Spinal cord (tissue), 10 donors: ENCODE measurements around the gene AK9. TPM values are rescaled to one million over a fixed set of nuclear protein-coding genes. Genes with fewer than 3 reads are reported as not detected.

ENCODE experiments used
- DNase-seq, 6 donors: peaks; one replicate each; pipeline versions ENCODE4 v3.0.0 to v3.0.0-alpha.2; 2013 to 2015; ENCODE audit warnings: low spot score in 6 of 6, low read depth in 4 of 6
- H3K27ac ChIP-seq: one replicate; pipeline ENCODE4 v1.5.1; 2013; ENCODE audit warnings: low read depth, low read length, control low read depth
- H3K27me3 ChIP-seq: one replicate; pipeline ENCODE4 v1.6.1; 2013; ENCODE audit warnings: low read length; ENCODE audit not compliant: control insufficient read depth, insufficient read depth
- H3K36me3 ChIP-seq: one replicate; pipeline ENCODE4 v1.6.1; 2013; ENCODE audit warnings: low read length; ENCODE audit not compliant: control insufficient read depth, insufficient read depth
- H3K4me1 ChIP-seq: one replicate; pipeline ENCODE4 v1.6.1; 2013; ENCODE audit warnings: low read length; ENCODE audit not compliant: control insufficient read depth, insufficient read depth
- H3K4me3 ChIP-seq: one replicate; pipeline ENCODE4 v1.5.1; 2013; ENCODE audit warnings: low read depth, low read length, control low read depth
- H3K9me3 ChIP-seq: one replicate; pipeline ENCODE4 v1.6.1; 2013; ENCODE audit warnings: low read length; ENCODE audit not compliant: control insufficient read depth, insufficient read depth
- WGBS: methylation state at CpG from one replicate; pipeline ENCODE4 v1.1.5; 2013; ENCODE audit warnings: missing lambda C conversion rate; ENCODE audit not compliant: insufficient coverage; 5-methylcytosine and 5-hydroxymethylcytosine counted together
- polyA plus RNA-seq, 2 donors: library from polyadenylated mRNA; unstranded; fragments of 120-200 nt; gene quantifications; one replicate each; pipeline ENCODE4 v1.2.1, GENCODE V29; 2013; ENCODE audit not compliant: insufficient read length in 2 of 2
- total RNA-seq, 2 donors: library from RNA; depleted of rRNA in 1 of 2; stranded (reverse); fragments of 120-200 nt in 1 of 2; fragments of >200 nt in 1 of 2; gene quantifications; one replicate each; pipeline versions ENCODE4 v1.2.3 to v1.2.4, GENCODE V29; 2013 to 2014
- donor health status: healthy.

AK9 gene
- total and polyA plus RNA-seq, 4 donors: 15.0 to 33.3 (median 20.9) TPM

GRCh38 chr6:109446072-109446471, 244.9 kb downstream of the AK9 start:
- Histone ChIP-seq H3K27ac (no peak overlapping the region), H3K4me1 (peaks cover 12% of the 10 kb centered on the region), H3K36me3 (peaks cover 74% of the 10 kb centered on the region), H3K27me3 (no peaks in the 10 kb centered on the region), H3K4me3 (no peak overlapping the region), H3K9me3 (no peaks in the 10 kb centered on the region)
- no peak for DNase-seq
- WGBS: 94% methylated on average over 11 of the region's 15 CpGs

GRCh38 chr6:109445382-109445781, 245.6 kb downstream of the AK9 start:
- no peak overlapping the region for H3K27ac ChIP-seq
- H3K4me3 ChIP-seq: no peak overlapping the region
- WGBS: 83% methylated on average over 5 of the region's 9 CpGs
- no peaks in the 10 kb centered on the region for H3K9me3 ChIP-seq
- H3K4me1 ChIP-seq: peaks cover 14% of the 10 kb centered on the region
- H3K27me3 ChIP-seq: no peaks in the 10 kb centered on the region
- peaks cover 73% of the 10 kb centered on the region for H3K36me3 ChIP-seq
- no peak for DNase-seq

GRCh38 chr6:109443425-109443950, 247.5 kb downstream of the AK9 start:
- Histone ChIP-seq H3K9me3 (no peaks in the 10 kb centered on the region), H3K4me1 (peaks cover 18% of the 10 kb centered on the region), H3K27me3 (no peaks in the 10 kb centered on the region), H3K4me3 (no peak overlapping the region), H3K27ac (no peak overlapping the region), H3K36me3 (peaks cover 55% of the 10 kb centered on the region)
- WGBS: 95% methylated on average over 9 of the region's 10 CpGs
- DNase-seq: no peak

Other genes with a start within 250 kb of the AK9 start
- 10 to 100 TPM; 13.5 to 18.8 TPM for gene MICAL1, start 235.4 kb downstream of the AK9 start, total RNA-seq
- gene MICAL1, start 235.4 kb downstream of the AK9 start, polyA plus RNA-seq: 10 to 100 TPM; 35.0 to 49.5 TPM
- 10 to 100 TPM in 1 of 2 donors, 1 to 10 TPM in 1; 7.6 to 10.7 TPM for gene ZBTB24, start 208.0 kb downstream of the AK9 start, total RNA-seq
- gene ZBTB24, start 208.0 kb downstream of the AK9 start, polyA plus RNA-seq: 1 to 10 TPM; 6.5 to 7.1 TPM
- 10 to 100 TPM; 25.0 to 38.5 TPM for gene FIG4, start 94 bp upstream of the AK9 start, total RNA-seq
- 10 to 100 TPM; 30.1 to 33.4 TPM for gene FIG4, start 94 bp upstream of the AK9 start, polyA plus RNA-seq